Activated CD4-positive, alpha-beta T cell treated with anti-CD3 and anti-CD28 coated beads for 36 hours (primary cell): Measurements from ENCODE around the gene PGGHG. TPM values are rescaled to one million over a fixed set of nuclear protein-coding genes. Genes with fewer than 3 reads are reported as not detected.
"Not testable (repeated sequence)": the region's sequence is repeated elsewhere in the genome, so short reads cannot be mapped to it uniquely, and the experiment has no call there.

Experiments
- ATAC-seq: fragments of 200-7000 bp; cut with Tn5 transposase; one replicate; pipeline ENCODE4 v1.10.0; 2021; ENCODE audit warnings: mild to moderate bottlenecking, moderate library complexity
- CTCF ChIA-PET: fragments of 350-600 bp; sonication (Branson Sonifier 250); formaldehyde crosslinking; loops from one replicate; lab custom pipeline; 2021; ENCODE audit warnings: antibody characterized with exemption; lab: Charles Lee
- POLR2A ChIA-PET: fragments of 350-600 bp; sonication (Branson Sonifier 250); formaldehyde crosslinking; loops from one replicate; lab custom pipeline; 2021; ENCODE audit warnings: antibody characterized with exemption, inconsistent platforms; lab: Charles Lee
- DNase-seq: peaks from one replicate; pipeline ENCODE4 v3.0.0-alpha.2; 2020
- H3K27ac Mint-ChIP-seq: one replicate; pipeline ENCODE4 v1.8.0; 2021; ENCODE audit warnings: mixed read lengths
- H3K27me3 Mint-ChIP-seq: one replicate; pipeline ENCODE4 v1.8.0; 2021; ENCODE audit warnings: mixed read lengths
- H3K36me3 Mint-ChIP-seq: one replicate; pipeline ENCODE4 v1.8.0; 2021; ENCODE audit warnings: low read depth, mixed read lengths
- H3K4me1 Mint-ChIP-seq: one replicate; pipeline ENCODE4 v1.8.0; 2021; ENCODE audit warnings: mixed read lengths
- H3K4me3 Mint-ChIP-seq: one replicate; pipeline ENCODE4 v1.8.0; 2021; ENCODE audit warnings: mild to moderate bottlenecking, moderate library complexity, mixed read lengths
- H3K9me3 Mint-ChIP-seq: one replicate; pipeline ENCODE4 v1.8.0; 2021; ENCODE audit warnings: low read depth, mixed read lengths
- intact Hi-C, 2 experiments: fragments of 100-400 bp; cut with DNase I in 1 of 2; cut with micrococcal nuclease in 1 of 2; formaldehyde crosslinking; loops; one replicate each; pipeline versions ENCODE4 v1.14.2 to v1.15.1; 2022 to 2024; cut with DNase I, micrococcal nuclease
- total RNA-seq, 2 experiments: library from RNA; stranded (reverse); gene quantifications; one replicate each; pipeline ENCODE4 v1.2.3, GENCODE V29; 2021

Gene PGGHG
- total RNA-seq, 2 experiments from 2014 or later: 73.4 to 82.3 TPM

DNA sequence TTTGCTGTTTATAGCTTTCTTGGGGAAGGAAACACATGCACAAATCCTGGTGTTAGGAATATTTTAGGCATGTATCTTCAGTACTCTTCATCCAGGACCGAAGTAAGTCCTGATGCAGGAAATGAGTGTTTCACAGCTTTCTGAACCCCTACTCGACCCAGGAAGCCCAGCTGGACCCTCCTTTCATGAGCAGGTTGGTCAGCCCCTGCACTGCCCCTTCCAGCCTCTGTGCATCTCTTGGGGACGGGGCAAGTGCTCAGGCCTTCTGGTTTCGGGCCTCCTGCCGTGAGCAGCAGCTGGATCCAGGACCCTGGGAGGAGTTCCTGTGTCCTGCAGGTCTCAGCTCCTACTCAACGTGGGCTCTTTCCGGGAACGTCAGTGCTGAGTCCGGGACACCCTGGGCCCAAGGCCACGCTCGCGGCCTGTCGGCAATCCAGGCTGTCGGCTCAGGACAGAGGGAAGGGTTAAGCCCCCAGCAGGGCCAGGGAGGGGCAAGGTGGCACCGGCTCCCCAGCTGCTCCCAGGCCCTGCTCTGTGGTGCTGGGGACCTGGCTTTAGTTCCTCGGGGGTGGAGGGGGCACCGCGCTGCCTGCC lies 21.1 kb downstream of the PGGHG start:
- H3K27me3 Mint-ChIP-seq, ATAC-seq, POLR2A ChIA-PET, DNase-seq, H3K9me3 Mint-ChIP-seq: not testable (repeated sequence)
- CTCF ChIA-PET: interaction anchor here (0.6 to 1.9 kb wide), 7 partner anchors 9 to 103 kb away, joined by 3 to 12 read pairs (median 4); partner anchors contain the start of genes BET1L and RIC8A
- peaks cover 30% of the 10 kb centered on the region for H3K4me1 Mint-ChIP-seq
- H3K36me3 Mint-ChIP-seq: peaks cover 32% of the 10 kb centered on the region
- H3K27ac Mint-ChIP-seq: peak overlapping the region; percentile 98
- intact Hi-C loops: loop anchor here (2.0 to 5.0 kb wide), 4 partner anchors 59 to 487 kb away; partner anchors contain the start of genes BET1L (in 1 of the 2), RIC8A (in 1 of the 2) and SLC25A22 (in 1 of the 2)
- H3K4me3 Mint-ChIP-seq: peak overlapping the region; percentile 94

DNA sequence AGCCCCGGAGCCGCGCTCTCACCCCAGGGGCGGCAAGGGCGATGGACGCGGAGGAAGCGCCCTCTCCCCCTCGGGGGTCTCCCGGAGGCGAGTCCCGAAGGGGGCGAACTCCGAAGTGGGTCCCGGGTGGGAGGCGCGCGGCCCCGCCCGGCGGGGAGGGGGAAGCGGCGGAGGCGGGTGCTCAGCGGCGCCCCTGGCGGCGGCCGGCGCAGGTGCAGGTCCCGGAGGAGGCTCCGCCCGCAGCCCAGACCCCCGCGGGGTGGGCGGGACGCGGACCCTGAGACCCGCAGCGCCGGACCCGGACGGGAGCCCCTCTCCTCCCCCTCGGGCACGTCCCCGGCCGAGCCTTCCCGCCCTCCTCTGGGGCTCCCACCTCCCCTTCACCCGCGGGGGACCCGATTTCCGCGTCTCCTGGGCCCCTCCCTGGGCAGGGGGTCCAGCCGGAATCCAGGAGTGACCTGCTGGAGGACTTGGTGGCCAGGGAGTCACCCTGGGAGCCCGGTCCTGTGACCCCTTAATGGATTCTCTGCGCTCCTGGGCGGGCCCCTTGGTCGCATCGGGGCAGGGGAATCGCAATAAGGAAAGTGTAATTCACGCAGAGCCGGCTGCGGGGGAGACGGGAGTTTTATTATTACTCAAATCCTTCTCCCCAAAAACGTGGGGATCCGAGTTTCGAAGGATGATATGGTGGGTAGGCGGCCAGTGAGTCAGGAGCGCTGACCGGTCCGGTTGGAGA lies 22.3 kb downstream of the PGGHG start:
- H3K4me1 Mint-ChIP-seq: peaks cover 21% of the 10 kb centered on the region
- H3K4me3 Mint-ChIP-seq: peak overlapping the region; percentile 95
- intact Hi-C loops: loop anchor here (5.0 kb wide), 2 partner anchors 104 to 486 kb away; partner anchors contain the start of genes BET1L (in 1 of the 2), RIC8A (in 1 of the 2) and SLC25A22 (in 1 of the 2)
- H3K27me3 Mint-ChIP-seq, H3K9me3 Mint-ChIP-seq: not testable (repeated sequence)
- ATAC-seq (peak; percentile 23), DNase-seq (peak; percentile 72)
- H3K36me3 Mint-ChIP-seq: peaks cover 39% of the 10 kb centered on the region
- POLR2A ChIA-PET: interaction anchor here (1.5 kb wide), 1 partner anchor 44 kb away, joined by 5 read pairs; no protein-coding TSS in a partner anchor
- CTCF ChIA-PET: interaction anchor here (1.3 to 1.8 kb wide), 4 partner anchors 16 to 137 kb away, joined by 5 to 9 read pairs (median 7); no protein-coding TSS in a partner anchor
- peak overlapping the region; percentile 99 for H3K27ac Mint-ChIP-seq

DNA sequence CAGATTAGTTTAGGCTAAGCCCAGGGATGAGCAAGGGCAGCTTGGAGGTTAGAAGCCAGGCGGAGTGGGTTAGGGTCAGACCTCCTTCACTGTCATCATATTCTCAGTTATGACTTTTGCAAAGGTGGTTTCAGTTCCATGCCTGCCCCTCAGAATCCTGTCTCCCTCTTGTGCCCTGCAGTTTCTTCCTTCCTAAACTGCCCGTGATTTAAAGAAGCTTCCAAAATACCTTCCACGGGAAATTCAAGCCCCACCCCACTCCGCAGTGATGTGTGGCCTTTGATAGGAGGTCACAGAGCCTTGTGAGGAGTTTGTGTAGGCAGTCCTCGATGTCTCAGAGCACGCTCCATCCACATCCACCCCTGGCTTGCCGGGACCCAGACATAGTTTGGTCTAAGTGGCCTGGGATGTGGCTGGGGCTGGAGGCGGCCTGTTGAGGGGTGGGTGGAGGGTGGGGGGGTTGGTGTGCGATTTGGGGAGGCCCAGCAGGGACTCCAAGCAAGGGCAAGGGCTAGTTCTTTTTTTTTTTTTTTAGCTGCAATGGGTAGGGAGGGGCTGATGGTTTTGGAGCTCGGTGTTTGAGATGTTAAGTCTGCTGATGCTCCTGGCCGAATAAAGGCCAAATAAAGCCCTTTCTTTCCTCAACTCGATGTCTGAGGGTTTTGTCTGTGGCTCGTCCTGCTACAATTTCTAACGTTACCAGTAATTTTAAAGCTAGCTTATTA lies 23.3 kb downstream of the PGGHG start:
- Mint-ChIP-seq H3K27ac (peak overlapping the region; percentile 99), H3K36me3 (peaks cover 48% of the 10 kb centered on the region), H3K4me3 (peak overlapping the region; percentile 95), H3K27me3 (no peaks in the 10 kb centered on the region), H3K4me1 (peaks cover 28% of the 10 kb centered on the region), H3K9me3 (no peaks in the 10 kb centered on the region)
- peak; percentile 66 for DNase-seq
- intact Hi-C loops: loop anchor here (1.0 to 5.0 kb wide), 9 partner anchors 15 to 485 kb away; partner anchors contain the start of genes BET1L (in 1 of the 2), HRAS (in 1 of the 2), PSMD13 (in 1 of the 2) and RIC8A (in 1 of the 2)
- POLR2A ChIA-PET: interaction anchor here (1.5 kb wide), 1 partner anchor 43 kb away, joined by 5 read pairs; no protein-coding TSS in a partner anchor
- CTCF ChIA-PET: interaction anchor here (0.6 to 1.8 kb wide), 9 partner anchors 15 to 138 kb away, joined by 3 to 9 read pairs (median 5); partner anchors contain the start of gene PTDSS2
- peak; percentile 10 for ATAC-seq

DNA sequence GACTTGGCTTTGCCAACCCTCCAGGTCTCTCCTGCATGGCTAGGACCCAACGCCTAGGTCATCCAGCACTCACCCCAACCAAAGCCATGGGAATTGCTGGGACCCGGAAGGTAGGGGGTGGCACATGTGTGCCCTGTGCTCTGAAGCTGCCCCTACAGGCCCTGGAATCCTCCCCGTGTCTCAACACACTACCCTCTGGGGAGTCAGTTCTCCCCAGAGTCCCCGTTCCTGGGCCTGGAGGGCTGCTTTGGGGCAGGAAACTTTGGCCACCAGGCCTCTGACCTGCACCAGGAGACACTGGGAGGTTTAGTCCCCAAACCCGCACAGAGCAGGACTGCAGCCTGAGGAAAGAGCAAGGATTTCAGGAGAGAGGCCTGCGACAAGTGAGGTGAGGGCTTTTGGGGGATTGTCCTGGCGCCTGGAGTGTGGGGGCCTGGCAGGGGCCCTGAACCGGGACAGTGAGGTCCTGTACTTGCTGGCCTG lies 24.4 kb downstream of the PGGHG start:
- Mint-ChIP-seq H3K4me1 (peaks cover 29% of the 10 kb centered on the region), H3K27me3 (no peaks in the 10 kb centered on the region), H3K9me3 (no peaks in the 10 kb centered on the region), H3K36me3 (peaks cover 50% of the 10 kb centered on the region), H3K4me3 (peak overlapping the region; percentile 95), H3K27ac (peak overlapping the region; percentile 99)
- ATAC-seq: no peak
- ChIA-PET POLR2A (no interaction called here), CTCF (interaction anchor here (1.3 to 1.7 kb wide), 2 partner anchors 26 to 135 kb away, joined by 6 to 9 read pairs; no protein-coding TSS in a partner anchor)
- intact Hi-C loops: loop anchor here (1.0 to 5.0 kb wide), 6 partner anchors 13 to 484 kb away; partner anchors contain the start of genes BET1L (in 1 of the 2), PSMD13 (in 1 of the 2), RIC8A (in 1 of the 2) and SIRT3 (in 1 of the 2)
- peak; percentile 46 for DNase-seq

DNA sequence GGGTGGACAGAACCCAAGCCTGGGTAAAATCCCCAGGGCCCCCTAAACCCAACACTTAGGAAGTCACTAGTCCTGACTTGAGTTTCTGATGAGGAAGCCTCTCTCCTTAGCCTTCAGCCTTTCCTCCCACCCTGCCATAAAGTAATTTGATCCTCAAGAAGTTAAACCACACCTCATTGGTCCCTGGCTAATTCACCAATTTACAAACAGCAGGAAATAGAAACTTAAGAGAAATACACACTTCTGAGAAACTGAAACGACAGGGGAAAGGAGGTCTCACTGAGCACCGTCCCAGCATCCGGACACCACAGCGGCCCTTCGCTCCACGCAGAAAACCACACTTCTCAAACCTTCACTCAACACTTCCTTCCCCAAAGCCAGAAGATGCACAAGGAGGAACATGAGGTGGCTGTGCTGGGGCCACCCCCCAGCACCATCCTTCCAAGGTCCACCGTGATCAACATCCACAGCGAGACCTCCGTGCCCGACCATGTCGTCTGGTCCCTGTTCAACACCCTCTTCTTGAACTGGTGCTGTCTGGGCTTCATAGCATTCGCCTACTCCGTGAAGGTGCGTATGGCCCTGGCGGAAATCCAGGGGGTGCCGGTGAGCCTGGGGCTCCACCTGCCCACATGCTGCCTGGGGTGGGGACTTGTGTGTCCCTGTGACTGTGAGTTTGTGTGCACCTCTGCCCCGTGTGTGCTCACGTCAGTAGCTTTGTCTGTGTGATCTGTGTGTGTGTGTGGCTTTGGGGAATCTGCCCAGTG lies 25.0 kb downstream of the PGGHG start, which contains the start of gene IFITM1:
Gene IFITM1, plus strand, starts transcription at position 254 of the 767 bp plus-strand sequence. Its CDS starts 131 bp downstream, at position 385.
- DNase-seq (peak; percentile 78), ATAC-seq (peak; percentile 40)
- peaks cover 29% of the 10 kb centered on the region for H3K4me1 Mint-ChIP-seq
- CTCF ChIA-PET: interaction anchor here (0.5 to 4.0 kb wide), 2 partner anchors 26 to 64 kb away, joined by 4 to 26 read pairs; no protein-coding TSS in a partner anchor
- no peaks in the 10 kb centered on the region for H3K9me3 Mint-ChIP-seq
- intact Hi-C loops: loop anchor here (1.0 to 5.0 kb wide), 7 partner anchors 13 to 483 kb away; partner anchors contain the start of genes BET1L (in 1 of the 2), PSMD13 (in 1 of the 2), RIC8A (in 1 of the 2) and RNH1 (in 1 of the 2)
- peak within 1 kb of the TSS; percentile 95 for H3K4me3 Mint-ChIP-seq
- H3K27me3 Mint-ChIP-seq: no peaks in the 10 kb centered on the region
- peaks cover 46% of the 10 kb centered on the region for H3K36me3 Mint-ChIP-seq
- POLR2A ChIA-PET: no interaction called here
- peak within 1 kb of the TSS; percentile 99 for H3K27ac Mint-ChIP-seq

DNA sequence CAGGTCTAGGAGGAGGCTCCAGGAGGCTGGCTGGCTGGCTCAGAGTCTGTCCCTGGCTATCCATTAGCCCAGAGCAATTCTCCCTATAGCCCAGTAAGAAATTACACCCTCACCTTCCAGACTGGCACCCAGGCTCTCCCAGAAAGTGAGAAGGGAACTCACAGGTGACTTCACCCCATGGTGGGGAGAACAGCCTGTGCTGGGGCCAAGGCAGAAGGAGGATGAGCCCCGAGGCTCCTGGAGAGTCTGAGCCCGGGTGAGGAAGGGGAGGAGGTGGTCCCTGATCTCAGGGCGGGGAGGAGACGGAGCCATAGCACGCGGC lies 25.6 kb downstream of the PGGHG start:
- DNase-seq, H3K9me3 Mint-ChIP-seq, POLR2A ChIA-PET, H3K27me3 Mint-ChIP-seq: not testable (repeated sequence)
- ATAC-seq: peak; percentile 0
- H3K4me3 Mint-ChIP-seq: peak overlapping the region; percentile 95
- intact Hi-C loops: loop anchor here (2.0 to 5.0 kb wide), 3 partner anchors 107 to 483 kb away; partner anchors contain the start of genes BET1L (in 1 of the 2), RIC8A (in 1 of the 2), RNH1 (in 1 of the 2) and SLC25A22 (in 1 of the 2)
- CTCF ChIA-PET: interaction anchor here (0.5 to 4.0 kb wide), 2 partner anchors 25 to 64 kb away, joined by 4 to 26 read pairs; no protein-coding TSS in a partner anchor
- H3K27ac Mint-ChIP-seq: peak overlapping the region; percentile 99
- H3K4me1 Mint-ChIP-seq: peaks cover 29% of the 10 kb centered on the region
- peaks cover 43% of the 10 kb centered on the region for H3K36me3 Mint-ChIP-seq

DNA sequence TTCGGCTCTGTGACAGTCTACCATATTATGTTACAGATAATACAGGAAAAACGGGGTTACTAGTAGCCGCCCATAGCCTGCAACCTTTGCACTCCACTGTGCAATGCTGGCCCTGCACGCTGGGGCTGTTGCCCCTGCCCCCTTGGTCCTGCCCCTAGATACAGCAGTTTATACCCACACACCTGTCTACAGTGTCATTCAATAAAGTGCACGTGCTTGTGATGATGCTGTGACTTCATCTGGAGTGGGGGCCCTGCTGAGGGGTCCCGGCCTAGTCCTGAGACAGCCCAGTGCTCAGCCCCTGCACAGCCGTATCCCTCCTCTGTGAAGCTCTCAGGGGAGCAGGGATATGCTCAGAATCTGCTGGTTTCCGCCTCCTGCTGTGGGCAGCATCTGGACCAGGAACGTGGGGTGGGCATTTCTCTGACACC lies 26.1 kb downstream of the PGGHG start:
- no peaks in the 10 kb centered on the region for H3K9me3 Mint-ChIP-seq
- peak overlapping the region; percentile 99 for H3K27ac Mint-ChIP-seq
- H3K4me1 Mint-ChIP-seq: peaks cover 29% of the 10 kb centered on the region
- peak overlapping the region; percentile 95 for H3K4me3 Mint-ChIP-seq
- ChIA-PET POLR2A (interaction anchor here (0.6 kb wide), 2 partner anchors 33 to 112 kb away, joined by 3 read pairs; no protein-coding TSS in a partner anchor), CTCF (interaction anchor here (3.6 to 4.0 kb wide), 2 partner anchors 9 to 65 kb away, joined by 26 to 42 read pairs; partner anchors contain the start of gene IFITM2)
- H3K27me3 Mint-ChIP-seq: no peaks in the 10 kb centered on the region
- peaks cover 40% of the 10 kb centered on the region for H3K36me3 Mint-ChIP-seq
- ATAC-seq (no peak), DNase-seq (peak; percentile 59)
- intact Hi-C loops: loop anchor here in 1 of 2 experiments (2.0 kb wide), 1 partner anchor 192 kb away; the partner anchor contains the start of gene RNH1

DNA sequence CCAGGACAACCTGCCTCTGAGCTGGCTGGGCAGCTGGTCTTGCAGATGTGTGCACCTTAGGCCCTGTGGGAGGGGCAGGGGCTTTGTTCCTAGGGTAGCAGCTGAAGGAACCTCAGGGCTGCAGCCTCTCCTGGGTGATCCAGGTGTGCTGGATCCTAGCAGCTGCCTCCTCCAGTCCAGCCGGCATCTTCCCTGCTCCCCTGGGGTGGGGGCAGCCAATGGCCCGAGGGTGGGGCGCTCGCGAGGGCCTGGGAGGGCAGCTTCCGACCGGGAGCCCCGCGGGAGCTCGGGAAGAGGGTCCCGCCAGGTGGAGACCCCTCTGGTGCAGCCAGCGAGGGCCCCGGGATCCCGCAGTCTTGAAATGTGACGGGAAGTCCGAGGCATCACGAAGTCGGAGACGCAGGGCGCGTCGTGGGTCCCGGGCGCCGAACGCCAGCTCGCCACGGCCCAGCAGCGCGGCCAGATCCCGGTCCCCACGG lies 26.6 kb downstream of the PGGHG start:
- ChIA-PET POLR2A (interaction anchor here (0.6 kb wide), 2 partner anchors 32 to 113 kb away, joined by 3 read pairs; no protein-coding TSS in a partner anchor), CTCF (interaction anchor here (0.6 to 4.0 kb wide), 6 partner anchors 10 to 65 kb away, joined by 3 to 42 read pairs (median 12); partner anchors contain the start of genes IFITM2 and PGGHG)
- H3K27me3 Mint-ChIP-seq: no peaks in the 10 kb centered on the region
- intact Hi-C loops: loop anchor here in 1 of 2 experiments (2.0 kb wide), 1 partner anchor 191 kb away; the partner anchor contains the start of gene RNH1
- no peaks in the 10 kb centered on the region for H3K9me3 Mint-ChIP-seq
- ATAC-seq: no peak
- H3K4me1 Mint-ChIP-seq: peaks cover 33% of the 10 kb centered on the region
- peaks cover 45% of the 10 kb centered on the region for H3K36me3 Mint-ChIP-seq
- H3K27ac Mint-ChIP-seq: peak overlapping the region; percentile 99
- H3K4me3 Mint-ChIP-seq: peak overlapping the region; percentile 95
- DNase-seq: peak; percentile 46
